GM23338 (cell line): ENCODE results near the gene RIMS1. TPM values are rescaled to one million over a fixed set of nuclear protein-coding genes. Genes with fewer than 3 reads are reported as not detected.

Source experiments
- ATAC-seq: fragments of 200-7000 bp; cut with Tn5 transposase; 3 replicates; pipeline ENCODE4 v1.9.1; 2020
- DNase-seq: peaks from one replicate; pipeline ENCODE4 v3.0.0-alpha.2; 2015; ENCODE audit warnings: low spot score
- H2AFZ ChIP-seq: fragments of 200-600 bp; sonication (generic); 2 replicates; pipeline ENCODE4 v1.8.0; 2016; ENCODE audit warnings: antibody characterized with exemption, mild to moderate bottlenecking, moderate library complexity
- H3F3A ChIP-seq: fragments of 200-600 bp; sonication (generic); replicated peaks from 2 replicates; pipeline ENCODE4 v1.8.0; 2017; ENCODE audit warnings: antibody characterized with exemption, mixed run types, low read depth
- H3K27ac ChIP-seq: fragments of 200-600 bp; sonication (generic); 2 replicates; pipeline ENCODE4 v1.6.1; 2016; ENCODE audit warnings: low read depth
- H3K27me3 ChIP-seq: fragments of 200-600 bp; sonication (generic); 2 replicates; pipeline ENCODE4 v1.8.0; 2016; ENCODE audit warnings: mild to moderate bottlenecking, mixed run types, moderate library complexity; ENCODE audit not compliant: insufficient read depth
- H3K36me3 ChIP-seq: fragments of 200-600 bp; sonication (generic); 2 replicates; pipeline ENCODE4 v1.8.0; 2016; ENCODE audit warnings: mild to moderate bottlenecking; ENCODE audit not compliant: insufficient read depth
- H3K4me1 ChIP-seq: fragments of 200-600 bp; sonication (generic); 2 replicates; pipeline ENCODE4 v1.8.0; 2016; ENCODE audit warnings: mild to moderate bottlenecking, moderate library complexity; ENCODE audit not compliant: insufficient read depth
- H3K4me2 ChIP-seq: fragments of 200-600 bp; sonication (generic); 2 replicates; pipeline ENCODE4 v1.7.1; 2017; ENCODE audit warnings: mixed run types
- H3K4me3 ChIP-seq: fragments of 200-600 bp; sonication (generic); 2 replicates; pipeline ENCODE4 v1.6.1; 2016; ENCODE audit warnings: mixed run types
- H3K79me2 ChIP-seq: fragments of 200-600 bp; sonication (generic); replicated peaks from 2 replicates; pipeline ENCODE4 v1.8.0; 2017; ENCODE audit warnings: mild to moderate bottlenecking; ENCODE audit not compliant: insufficient read depth
- H3K9me2 ChIP-seq: fragments of 200-600 bp; sonication (generic); 2 replicates; pipeline ENCODE4 v1.8.0; 2017; ENCODE audit not compliant: insufficient read depth
- H4K20me1 ChIP-seq: fragments of 200-600 bp; sonication (generic); replicated peaks from 2 replicates; pipeline ENCODE4 v1.8.0; 2017; ENCODE audit warnings: mild to moderate bottlenecking; ENCODE audit not compliant: insufficient read depth
- H3K27ac Mint-ChIP-seq: 2 replicates; pipeline ENCODE4 v1.8.0; 2020; ENCODE audit warnings: inconsistent platforms, mild to moderate bottlenecking, moderate library complexity, mixed read lengths
- H3K27me3 Mint-ChIP-seq: 3 replicates; pipeline ENCODE4 v1.8.0; 2022; ENCODE audit warnings: low read depth, mild to moderate bottlenecking, moderate library complexity, mixed read lengths, inconsistent platforms; ENCODE audit not compliant: insufficient read depth, poor library complexity
- H3K36me3 Mint-ChIP-seq: 3 replicates; pipeline ENCODE4 v1.8.0; 2021; ENCODE audit warnings: low read depth, mild to moderate bottlenecking, inconsistent platforms, moderate library complexity, mixed read lengths
- H3K4me1 Mint-ChIP-seq: 3 replicates; pipeline ENCODE4 v1.8.0; 2020; ENCODE audit warnings: mild to moderate bottlenecking, inconsistent platforms, mixed read lengths
- H3K4me3 Mint-ChIP-seq: 3 replicates; pipeline ENCODE4 v1.8.0; 2021; ENCODE audit warnings: moderate library complexity, mild to moderate bottlenecking, inconsistent platforms, mixed read lengths
- H3K9me3 Mint-ChIP-seq: 3 replicates; pipeline ENCODE4 v1.8.0; 2020; ENCODE audit warnings: moderate library complexity, mild to moderate bottlenecking, inconsistent platforms, mixed read lengths
- CTCF ChIP-seq, 2 experiments: fragments of 200-600 bp in 1 of 2; sonication (generic) in 1 of 2; conservative IDR thresholded peaks; 2 replicates each; pipeline versions ENCODE4 v1.5.1 to v1.6.1; 2016 to 2017; ENCODE audit warnings: antibody characterized with exemption in 2 of 2, low read depth in 2 of 2, mild to moderate bottlenecking in 2 of 2, moderate library complexity in 1 of 2
- EZH2 ChIP-seq: fragments of 200-600 bp; sonication (generic); IDR thresholded peaks from one replicate; pipeline ENCODE4 v1.8.0; 2017; ENCODE audit warnings: antibody characterized with exemption, mild to moderate bottlenecking, low read depth; ENCODE audit not compliant: unreplicated experiment
- EZH2phosphoT487 ChIP-seq: fragments of 200-600 bp; sonication (generic); IDR thresholded peaks from one replicate; pipeline ENCODE4 v1.8.1; 2018; ENCODE audit warnings: antibody characterized with exemption; ENCODE audit not compliant: unreplicated experiment
- STAT1 ChIP-seq: IDR thresholded peaks from one replicate; pipeline ENCODE4 v1.6.1; 2016; ENCODE audit warnings: antibody characterized with exemption; ENCODE audit not compliant: unreplicated experiment
- ZNF114 ChIP-seq: fragments of 250-450 bp; sonication (Bioruptor Pico); IDR thresholded peaks from 2 replicates; pipeline ENCODE4 v1.5.0; 2020; ENCODE audit warnings: mild to moderate bottlenecking, moderate library complexity
- polyA plus RNA-seq: library from polyadenylated mRNA; unstranded; fragments of >200 nt; fragmentation: Nextera tagmentation; extraction: Ambion mirVana; gene quantifications from 2 replicates; pipeline ENCODE4 v1.2.1, GENCODE V29; 2016
- total RNA-seq: library from RNA; depleted of rRNA; stranded (reverse); fragments of >200 nt; shearing (Covaris generic); gene quantifications from 2 replicates; pipeline ENCODE4 v1.2.3, GENCODE V29; 2014
- TF ChIP-seq, protein P1 (sequence below): IDR thresholded peaks from 2 replicates; pipeline ENCODE4 v1.6.1; 2016; ENCODE audit warnings: antibody characterized with exemption
- TF ChIP-seq, protein P2 (sequence below): fragments of 250-450 bp; sonication (Bioruptor Pico); IDR thresholded peaks from 2 replicates; pipeline ENCODE4 v1.5.0; 2020; ENCODE audit warnings: mild to moderate bottlenecking, moderate library complexity

The RIMS1 gene
- total and polyA plus RNA-seq, 2 experiments from 2014 or later = 0.89 to 4.0 TPM

- TF ChIP-seq, protein P1, sequence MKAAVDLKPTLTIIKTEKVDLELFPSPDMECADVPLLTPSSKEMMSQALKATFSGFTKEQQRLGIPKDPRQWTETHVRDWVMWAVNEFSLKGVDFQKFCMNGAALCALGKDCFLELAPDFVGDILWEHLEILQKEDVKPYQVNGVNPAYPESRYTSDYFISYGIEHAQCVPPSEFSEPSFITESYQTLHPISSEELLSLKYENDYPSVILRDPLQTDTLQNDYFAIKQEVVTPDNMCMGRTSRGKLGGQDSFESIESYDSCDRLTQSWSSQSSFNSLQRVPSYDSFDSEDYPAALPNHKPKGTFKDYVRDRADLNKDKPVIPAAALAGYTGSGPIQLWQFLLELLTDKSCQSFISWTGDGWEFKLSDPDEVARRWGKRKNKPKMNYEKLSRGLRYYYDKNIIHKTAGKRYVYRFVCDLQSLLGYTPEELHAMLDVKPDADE = no peak
Measured at GRCh38 chr6:71977884-71978283, 91.5 kb downstream of the RIMS1 start (continued).

DNA sequence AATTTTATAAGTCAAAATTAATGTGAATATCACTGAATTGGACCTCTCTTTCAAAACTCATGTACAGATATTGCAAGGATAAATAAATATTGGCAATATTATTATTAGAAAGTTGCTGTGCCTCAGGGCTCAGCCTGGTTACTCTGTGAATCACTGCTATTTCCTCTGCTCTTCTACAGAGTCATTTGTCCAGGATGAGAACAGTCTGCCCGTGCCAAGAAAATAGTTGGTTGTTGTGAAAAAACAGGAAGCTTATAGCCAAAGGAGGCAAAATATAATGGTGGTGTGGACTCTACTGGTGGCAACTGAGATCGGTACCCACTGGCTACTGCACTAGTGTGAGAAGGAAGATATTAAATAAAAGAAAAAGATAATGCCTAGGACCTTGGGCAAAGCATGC lies 93.6 kb downstream of the RIMS1 start:
- DNase-seq (no peak), ATAC-seq (no peak)
- no peaks in the 10 kb centered on the region for H3K27me3 Mint-ChIP-seq
- Histone ChIP-seq H3K4me3 (no peak overlapping the region), H4K20me1 (no peaks in the 10 kb centered on the region), H3K36me3 (no peaks in the 10 kb centered on the region), H3K79me2 (no peaks in the 10 kb centered on the region), H3F3A (no peaks in the 10 kb centered on the region), H3K27me3 (no peaks in the 10 kb centered on the region), H3K4me2 (no peak overlapping the region), H2AFZ (no peak overlapping the region), H3K9me2 (no peaks in the 10 kb centered on the region), H3K4me1 (peaks cover 5% of the 10 kb centered on the region; the same call in 1 of the 2 replicates), H3K27ac (no peak overlapping the region)
- no peak for TF ChIP-seq CTCF (conservative IDR thresholded peaks at IDR 0.05; ENCODE audit: low read depth in 2 of 2)
- TF ChIP-seq EZH2phosphoT487 = no peak
- TF ChIP-seq ZNF114 (CRISPR knock-in tag) = no peak
- no peak for TF ChIP-seq EZH2
- TF ChIP-seq STAT1 = no peak
- TF ChIP-seq, protein P2, sequence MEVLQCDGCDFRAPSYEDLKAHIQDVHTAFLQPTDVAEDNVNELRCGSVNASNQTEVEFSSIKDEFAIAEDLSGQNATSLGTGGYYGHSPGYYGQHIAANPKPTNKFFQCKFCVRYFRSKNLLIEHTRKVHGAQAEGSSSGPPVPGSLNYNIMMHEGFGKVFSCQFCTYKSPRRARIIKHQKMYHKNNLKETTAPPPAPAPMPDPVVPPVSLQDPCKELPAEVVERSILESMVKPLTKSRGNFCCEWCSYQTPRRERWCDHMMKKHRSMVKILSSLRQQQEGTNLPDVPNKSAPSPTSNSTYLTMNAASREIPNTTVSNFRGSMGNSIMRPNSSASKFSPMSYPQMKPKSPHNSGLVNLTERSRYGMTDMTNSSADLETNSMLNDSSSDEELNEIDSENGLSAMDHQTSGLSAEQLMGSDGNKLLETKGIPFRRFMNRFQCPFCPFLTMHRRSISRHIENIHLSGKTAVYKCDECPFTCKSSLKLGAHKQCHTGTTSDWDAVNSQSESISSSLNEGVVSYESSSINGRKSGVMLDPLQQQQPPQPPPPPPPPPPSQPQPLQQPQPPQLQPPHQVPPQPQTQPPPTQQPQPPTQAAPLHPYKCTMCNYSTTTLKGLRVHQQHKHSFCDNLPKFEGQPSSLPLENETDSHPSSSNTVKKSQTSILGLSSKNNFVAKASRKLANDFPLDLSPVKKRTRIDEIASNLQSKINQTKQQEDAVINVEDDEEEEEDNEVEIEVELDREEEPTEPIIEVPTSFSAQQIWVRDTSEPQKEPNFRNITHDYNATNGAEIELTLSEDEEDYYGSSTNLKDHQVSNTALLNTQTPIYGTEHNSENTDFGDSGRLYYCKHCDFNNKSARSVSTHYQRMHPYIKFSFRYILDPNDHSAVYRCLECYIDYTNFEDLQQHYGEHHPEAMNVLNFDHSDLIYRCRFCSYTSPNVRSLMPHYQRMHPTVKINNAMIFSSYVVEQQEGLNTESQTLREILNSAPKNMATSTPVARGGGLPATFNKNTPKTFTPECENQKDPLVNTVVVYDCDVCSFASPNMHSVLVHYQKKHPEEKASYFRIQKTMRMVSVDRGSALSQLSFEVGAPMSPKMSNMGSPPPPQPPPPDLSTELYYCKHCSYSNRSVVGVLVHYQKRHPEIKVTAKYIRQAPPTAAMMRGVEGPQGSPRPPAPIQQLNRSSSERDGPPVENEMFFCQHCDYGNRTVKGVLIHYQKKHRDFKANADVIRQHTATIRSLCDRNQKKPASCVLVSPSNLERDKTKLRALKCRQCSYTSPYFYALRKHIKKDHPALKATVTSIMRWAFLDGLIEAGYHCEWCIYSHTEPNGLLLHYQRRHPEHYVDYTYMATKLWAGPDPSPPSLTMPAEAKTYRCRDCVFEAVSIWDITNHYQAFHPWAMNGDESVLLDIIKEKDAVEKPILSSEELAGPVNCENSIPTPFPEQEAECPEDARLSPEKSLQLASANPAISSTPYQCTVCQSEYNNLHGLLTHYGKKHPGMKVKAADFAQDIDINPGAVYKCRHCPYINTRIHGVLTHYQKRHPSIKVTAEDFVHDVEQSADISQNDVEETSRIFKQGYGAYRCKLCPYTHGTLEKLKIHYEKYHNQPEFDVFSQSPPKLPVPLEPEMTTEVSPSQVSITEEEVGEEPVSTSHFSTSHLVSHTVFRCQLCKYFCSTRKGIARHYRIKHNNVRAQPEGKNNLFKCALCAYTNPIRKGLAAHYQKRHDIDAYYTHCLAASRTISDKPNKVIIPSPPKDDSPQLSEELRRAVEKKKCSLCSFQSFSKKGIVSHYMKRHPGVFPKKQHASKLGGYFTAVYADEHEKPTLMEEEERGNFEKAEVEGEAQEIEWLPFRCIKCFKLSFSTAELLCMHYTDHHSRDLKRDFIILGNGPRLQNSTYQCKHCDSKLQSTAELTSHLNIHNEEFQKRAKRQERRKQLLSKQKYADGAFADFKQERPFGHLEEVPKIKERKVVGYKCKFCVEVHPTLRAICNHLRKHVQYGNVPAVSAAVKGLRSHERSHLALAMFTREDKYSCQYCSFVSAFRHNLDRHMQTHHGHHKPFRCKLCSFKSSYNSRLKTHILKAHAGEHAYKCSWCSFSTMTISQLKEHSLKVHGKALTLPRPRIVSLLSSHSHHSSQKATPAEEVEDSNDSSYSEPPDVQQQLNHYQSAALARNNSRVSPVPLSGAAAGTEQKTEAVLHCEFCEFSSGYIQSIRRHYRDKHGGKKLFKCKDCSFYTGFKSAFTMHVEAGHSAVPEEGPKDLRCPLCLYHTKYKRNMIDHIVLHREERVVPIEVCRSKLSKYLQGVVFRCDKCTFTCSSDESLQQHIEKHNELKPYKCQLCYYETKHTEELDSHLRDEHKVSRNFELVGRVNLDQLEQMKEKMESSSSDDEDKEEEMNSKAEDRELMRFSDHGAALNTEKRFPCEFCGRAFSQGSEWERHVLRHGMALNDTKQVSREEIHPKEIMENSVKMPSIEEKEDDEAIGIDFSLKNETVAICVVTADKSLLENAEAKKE (CRISPR knock-in tag) = no peak
- H3K4me3 Mint-ChIP-seq = no peak overlapping the region
- H3K27ac Mint-ChIP-seq = no peak overlapping the region
- H3K9me3 Mint-ChIP-seq = no peaks in the 10 kb centered on the region
- peaks cover 2% of the 10 kb centered on the region; the same call in 1 of the 3 replicates for H3K4me1 Mint-ChIP-seq
- H3K36me3 Mint-ChIP-seq = no peaks in the 10 kb centered on the region
